BJ (cell line): ENCODE data around the gene SNRPB2. TPM values are rescaled to one million over a fixed set of nuclear protein-coding genes. Genes with fewer than 3 reads are reported as not detected.

Experiments
- CTCF ChIA-PET: fragments of 350-600 bp; formaldehyde crosslinking; extraction: SDS; loops from one replicate; lab custom pipeline; 2021; ENCODE audit warnings: antibody characterized with exemption, inconsistent platforms; lab: Yijun Ruan, JAX
- POLR2A ChIA-PET: fragments of 300-600 bp; sonication (Branson Sonifier 250); formaldehyde crosslinking; extraction: SDS; loops from one replicate; lab custom pipeline; 2021; ENCODE audit warnings: antibody characterized with exemption; lab: Charles Lee
- DNase-seq: peaks from one replicate; pipeline ENCODE4 v3.0.0-alpha.2; 2011; ENCODE audit warnings: low read depth
- H3K27me3 ChIP-seq: 2 replicates; pipeline ENCODE4 v1.6.0; 2011; ENCODE audit warnings: low read length; ENCODE audit not compliant: control insufficient read depth, insufficient read depth
- H3K36me3 ChIP-seq: 2 replicates; pipeline ENCODE4 v1.5.1; 2011; ENCODE audit warnings: low read length; ENCODE audit not compliant: control insufficient read depth, insufficient read depth
- H3K4me3 ChIP-seq: 2 replicates; pipeline ENCODE4 v1.5.1; 2011; ENCODE audit warnings: low read depth, mild to moderate bottlenecking, control low read depth, low read length
- CTCF ChIP-seq: IDR thresholded peaks from 2 replicates; pipeline ENCODE4 v1.5.1; 2011; ENCODE audit warnings: low read depth, mild to moderate bottlenecking, control low read depth, inconsistent platforms, low read length, moderate library complexity; ENCODE audit not compliant: insufficient read depth
- polyA plus RNA-seq: library from polyadenylated mRNA; depleted of rRNA; stranded (reverse); fragments of >200 nt; gene quantifications from 2 replicates; pipeline ENCODE4 v1.2.3, GENCODE V29; 2011

Gene SNRPB2
- polyA plus RNA-seq, 1 experiment: 28.1 TPM

- POLR2A ChIA-PET: no interaction called here
- TF ChIP-seq CTCF: peak; percentile 74
- no peaks in the 10 kb centered on the region for H3K36me3 ChIP-seq
Observed at GRCh38 chr20:16761305-16761829, 31.5 kb downstream of the SNRPB2 start.

GRCh38 chr20:16764560-16764959, 34.7 kb downstream of the SNRPB2 start:
- Histone ChIP-seq H3K36me3 (no peaks in the 10 kb centered on the region), H3K27me3 (peaks cover 1% of the 10 kb centered on the region), H3K4me3 (no peak overlapping the region)
- POLR2A ChIA-PET: no interaction called here
- CTCF ChIA-PET: no interaction called here
- no peak for DNase-seq
- no peak for TF ChIP-seq CTCF

More at GRCh38 chr20:16761305-16761829, 31.5 kb downstream of the SNRPB2 start:
- Histone ChIP-seq H3K27me3 (peaks cover 1% of the 10 kb centered on the region), H3K4me3 (no peak overlapping the region)
- CTCF ChIA-PET: interaction anchor here (0.9 to 2.5 kb wide), 9 partner anchors 9 to 248 kb away, joined by 3 to 27 read pairs (median 7); partner anchors contain the start of gene OTOR
- peak; percentile 8 for DNase-seq

GRCh38 chr20:16771213-16771612, 41.4 kb downstream of the SNRPB2 start:
- ChIA-PET CTCF (interaction anchor here (2.1 kb wide), 1 partner anchor 10 kb away, joined by 10 read pairs; no protein-coding TSS in a partner anchor), POLR2A (no interaction called here)
- Histone ChIP-seq H3K4me3 (no peak overlapping the region), H3K36me3 (no peaks in the 10 kb centered on the region), H3K27me3 (no peaks in the 10 kb centered on the region; the same call in 1 of the 2 replicates)
- DNase-seq: no peak
- no peak for TF ChIP-seq CTCF

GRCh38 chr20:16775961-16776360, 46.1 kb downstream of the SNRPB2 start:
- ChIA-PET CTCF (no interaction called here), POLR2A (no interaction called here)
- no peak for TF ChIP-seq CTCF
- Histone ChIP-seq H3K36me3 (no peaks in the 10 kb centered on the region), H3K27me3 (no peaks in the 10 kb centered on the region), H3K4me3 (no peak overlapping the region)
- DNase-seq: no peak

- no peak for TF ChIP-seq CTCF
- H3K27me3 ChIP-seq: no peaks in the 10 kb centered on the region
- CTCF ChIA-PET: no interaction called here
- H3K4me3 ChIP-seq: no peak overlapping the region
- POLR2A ChIA-PET: no interaction called here
- no peaks in the 10 kb centered on the region for H3K36me3 ChIP-seq
- no peak for DNase-seq
Observed at GRCh38 chr20:16777126-16777525, 47.3 kb downstream of the SNRPB2 start.
